ENCODE measurements around the gene MOV10L1. TPM values are rescaled to one million over a fixed set of nuclear protein-coding genes. Genes with fewer than 3 reads are reported as not detected.

The MOV10L1 gene
- total and polyA plus RNA-seq, 2 donors (not counting 1 experiment from before 2014, with no cell fraction given) = 0.03 to 0.83 TPM

DNA sequence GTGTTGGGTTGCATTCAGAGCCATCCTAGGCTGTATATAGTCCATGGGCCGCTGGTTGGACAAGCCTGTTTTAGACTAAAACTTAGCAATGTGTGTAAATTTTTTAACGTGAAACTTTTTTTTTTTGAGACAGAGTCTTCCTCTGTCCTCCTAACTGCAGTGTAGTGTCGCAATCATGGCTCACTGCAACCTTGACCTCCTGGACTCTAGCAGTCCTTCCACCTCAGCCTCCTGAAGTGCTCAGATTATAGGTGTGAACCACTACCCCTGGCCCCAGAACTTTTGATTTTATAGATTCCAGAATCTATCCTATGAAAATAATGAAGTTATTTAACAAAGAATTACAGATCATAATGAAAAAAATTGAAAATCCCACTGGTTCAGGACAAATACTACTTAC, 50.8 kb downstream of the MOV10L1 start:
- Histone ChIP-seq H2AFZ (ENCODE audit: low read length) (no peak overlapping the region), H4K20me1 (ENCODE audit: control insufficient read depth, extremely low read depth, insufficient read depth, low read length) (no peaks in the 10 kb centered on the region), H3K36me3 (ENCODE audit: control insufficient read depth, insufficient read depth, low read length) (no peaks in the 10 kb centered on the region), H3K4me2 (ENCODE audit: extremely low read depth, insufficient read depth, low read length) (no peak overlapping the region), H3K79me2 (ENCODE audit: control insufficient read depth, insufficient read depth, low read length) (no peaks in the 10 kb centered on the region), H3K9me3 (ENCODE audit: control insufficient read depth, insufficient read depth, low read depth, low read length) (no peaks in the 10 kb centered on the region), H3K4me3 (replicated peaks in 1 of 4; ENCODE audit: control extremely low read depth in 1 of 4, insufficient read depth in 1 of 4, low read depth in 3 of 4, low read length in 4 of 4) (no peak overlapping the region), H3K27ac (ENCODE audit: insufficient read depth, low read length) (no peak overlapping the region), H3K9ac (ENCODE audit: insufficient read depth, low read length) (no peak overlapping the region), H3K4me1 (ENCODE audit: control insufficient read depth, extremely low read depth, insufficient read depth, low read length) (no peaks in the 10 kb centered on the region), H3K27me3 (ENCODE audit: control insufficient read depth, insufficient read depth, low read length) (peaks cover 19% of the 10 kb centered on the region)
- peak in 1 of 2 donors; percentile 28 for DNase-seq (ENCODE audit: low read depth in 2 of 2)
- TF ChIP-seq EZH2 (IDR thresholded peaks at IDR 0.05; ENCODE audit: low read length, missing control alignments) = no peak
- TF ChIP-seq, protein P1, sequence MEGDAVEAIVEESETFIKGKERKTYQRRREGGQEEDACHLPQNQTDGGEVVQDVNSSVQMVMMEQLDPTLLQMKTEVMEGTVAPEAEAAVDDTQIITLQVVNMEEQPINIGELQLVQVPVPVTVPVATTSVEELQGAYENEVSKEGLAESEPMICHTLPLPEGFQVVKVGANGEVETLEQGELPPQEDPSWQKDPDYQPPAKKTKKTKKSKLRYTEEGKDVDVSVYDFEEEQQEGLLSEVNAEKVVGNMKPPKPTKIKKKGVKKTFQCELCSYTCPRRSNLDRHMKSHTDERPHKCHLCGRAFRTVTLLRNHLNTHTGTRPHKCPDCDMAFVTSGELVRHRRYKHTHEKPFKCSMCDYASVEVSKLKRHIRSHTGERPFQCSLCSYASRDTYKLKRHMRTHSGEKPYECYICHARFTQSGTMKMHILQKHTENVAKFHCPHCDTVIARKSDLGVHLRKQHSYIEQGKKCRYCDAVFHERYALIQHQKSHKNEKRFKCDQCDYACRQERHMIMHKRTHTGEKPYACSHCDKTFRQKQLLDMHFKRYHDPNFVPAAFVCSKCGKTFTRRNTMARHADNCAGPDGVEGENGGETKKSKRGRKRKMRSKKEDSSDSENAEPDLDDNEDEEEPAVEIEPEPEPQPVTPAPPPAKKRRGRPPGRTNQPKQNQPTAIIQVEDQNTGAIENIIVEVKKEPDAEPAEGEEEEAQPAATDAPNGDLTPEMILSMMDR (conservative IDR thresholded peaks at IDR 0.05 in 1 of 2, IDR thresholded peaks at IDR 0.05 in 1 of 2; ENCODE audit: low read depth in 1 of 2, low read length in 2 of 2) = no peak

DNA sequence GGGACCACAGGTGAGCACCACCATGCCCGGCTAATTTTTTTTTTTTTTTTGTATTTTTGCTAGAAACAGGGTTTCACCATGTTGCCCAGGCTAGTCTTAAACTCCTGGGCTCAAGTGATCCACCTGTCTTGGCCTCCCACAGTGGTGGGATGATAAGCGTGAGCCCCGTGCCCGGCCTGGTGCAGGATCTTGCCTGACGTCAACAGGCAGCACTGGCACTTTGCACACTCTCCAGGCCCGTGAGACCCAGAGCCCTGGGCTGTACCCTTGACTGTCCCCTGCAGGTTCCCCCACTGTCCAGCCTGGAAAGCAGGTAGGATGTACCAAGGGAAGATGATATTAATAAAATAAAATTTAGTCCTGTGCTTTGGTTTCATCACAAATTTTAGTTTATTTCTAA, 51.7 kb downstream of the MOV10L1 start:
- no peak overlapping the region for H3K27ac ChIP-seq (ENCODE audit: insufficient read depth, low read length)
- TF ChIP-seq EZH2 (IDR thresholded peaks at IDR 0.05; ENCODE audit: low read length, missing control alignments) = no peak
- TF ChIP-seq, protein P1 (conservative IDR thresholded peaks at IDR 0.05 in 1 of 2, IDR thresholded peaks at IDR 0.05 in 1 of 2; ENCODE audit: low read depth in 1 of 2, low read length in 2 of 2) = no peak
- H2AFZ ChIP-seq (ENCODE audit: low read length) = no peak overlapping the region
- H3K4me3 ChIP-seq (replicated peaks in 1 of 4; ENCODE audit: control extremely low read depth in 1 of 4, insufficient read depth in 1 of 4, low read depth in 3 of 4, low read length in 4 of 4) = no peak overlapping the region
- no peak overlapping the region for H3K4me2 ChIP-seq (ENCODE audit: extremely low read depth, insufficient read depth, low read length)
- DNase-seq (ENCODE audit: low read depth in 2 of 2) = no peak
- H4K20me1 ChIP-seq (ENCODE audit: control insufficient read depth, extremely low read depth, insufficient read depth, low read length) = no peaks in the 10 kb centered on the region
- no peaks in the 10 kb centered on the region for H3K79me2 ChIP-seq (ENCODE audit: control insufficient read depth, insufficient read depth, low read length)
- H3K36me3 ChIP-seq (ENCODE audit: control insufficient read depth, insufficient read depth, low read length) = no peaks in the 10 kb centered on the region
- H3K4me1 ChIP-seq (ENCODE audit: control insufficient read depth, extremely low read depth, insufficient read depth, low read length) = no peaks in the 10 kb centered on the region
- no peak overlapping the region for H3K9ac ChIP-seq (ENCODE audit: insufficient read depth, low read length)
- H3K27me3 ChIP-seq (ENCODE audit: control insufficient read depth, insufficient read depth, low read length) = peaks cover 19% of the 10 kb centered on the region
- H3K9me3 ChIP-seq (ENCODE audit: control insufficient read depth, insufficient read depth, low read depth, low read length) = no peaks in the 10 kb centered on the region

DNA sequence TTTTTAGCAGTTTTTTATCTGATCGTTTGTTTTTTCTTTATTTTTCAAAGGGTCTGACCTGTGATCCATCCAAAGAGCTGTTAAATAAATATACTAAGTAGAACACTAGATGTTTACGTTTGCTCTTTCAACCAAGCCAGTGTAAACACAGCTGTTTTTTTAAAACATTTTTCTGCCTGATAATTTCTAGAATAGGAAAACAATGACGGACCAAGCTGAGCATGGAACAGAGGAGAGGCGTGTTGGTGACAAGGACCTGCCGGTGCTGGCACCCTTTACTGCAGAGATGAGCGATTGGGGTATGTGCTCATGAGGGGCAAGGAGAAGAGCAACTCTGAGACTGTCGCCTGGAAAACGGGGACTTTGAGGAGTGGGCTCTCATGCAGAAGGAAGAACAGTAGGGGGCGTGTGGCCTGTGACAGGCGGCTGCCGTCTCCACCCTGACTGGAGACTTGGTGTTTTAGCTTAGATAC, 52.1 kb downstream of the MOV10L1 start:
- Histone ChIP-seq H2AFZ (ENCODE audit: low read length) (no peak overlapping the region), H3K9ac (ENCODE audit: insufficient read depth, low read length) (no peak overlapping the region), H3K79me2 (ENCODE audit: control insufficient read depth, insufficient read depth, low read length) (no peaks in the 10 kb centered on the region), H3K4me2 (ENCODE audit: extremely low read depth, insufficient read depth, low read length) (no peak overlapping the region), H3K27ac (ENCODE audit: insufficient read depth, low read length) (no peak overlapping the region), H3K27me3 (ENCODE audit: control insufficient read depth, insufficient read depth, low read length) (peaks cover 19% of the 10 kb centered on the region), H4K20me1 (ENCODE audit: control insufficient read depth, extremely low read depth, insufficient read depth, low read length) (no peaks in the 10 kb centered on the region), H3K36me3 (ENCODE audit: control insufficient read depth, insufficient read depth, low read length) (no peaks in the 10 kb centered on the region), H3K4me1 (ENCODE audit: control insufficient read depth, extremely low read depth, insufficient read depth, low read length) (no peaks in the 10 kb centered on the region), H3K9me3 (ENCODE audit: control insufficient read depth, insufficient read depth, low read depth, low read length) (no peaks in the 10 kb centered on the region), H3K4me3 (replicated peaks in 1 of 4; ENCODE audit: control extremely low read depth in 1 of 4, insufficient read depth in 1 of 4, low read depth in 3 of 4, low read length in 4 of 4) (no peak overlapping the region)
- no peak for TF ChIP-seq EZH2 (IDR thresholded peaks at IDR 0.05; ENCODE audit: low read length, missing control alignments)
- TF ChIP-seq, protein P1 (conservative IDR thresholded peaks at IDR 0.05 in 1 of 2, IDR thresholded peaks at IDR 0.05 in 1 of 2; ENCODE audit: low read depth in 1 of 2, low read length in 2 of 2) = peak; percentile 11 to 30
- DNase-seq (ENCODE audit: low read depth in 2 of 2) = peak in 1 of 2 donors; percentile 70

All from fibroblast of lung (primary cell).